HG02571 (cell line): ENCODE results near the gene DGKZ.
"Not testable (repeated sequence)": the region's sequence is repeated elsewhere in the genome, so short reads cannot be mapped to it uniquely, and the experiment has no call there.

Experiments used
- ATAC-seq: cut with Tn5 transposase; IDR thresholded peaks from one replicate; pipeline ENCODE4 v1.9.1; 2021; ENCODE audit warnings: mild to moderate bottlenecking, moderate library complexity; ENCODE audit not compliant: unreplicated experiment

The DGKZ gene, protein sequence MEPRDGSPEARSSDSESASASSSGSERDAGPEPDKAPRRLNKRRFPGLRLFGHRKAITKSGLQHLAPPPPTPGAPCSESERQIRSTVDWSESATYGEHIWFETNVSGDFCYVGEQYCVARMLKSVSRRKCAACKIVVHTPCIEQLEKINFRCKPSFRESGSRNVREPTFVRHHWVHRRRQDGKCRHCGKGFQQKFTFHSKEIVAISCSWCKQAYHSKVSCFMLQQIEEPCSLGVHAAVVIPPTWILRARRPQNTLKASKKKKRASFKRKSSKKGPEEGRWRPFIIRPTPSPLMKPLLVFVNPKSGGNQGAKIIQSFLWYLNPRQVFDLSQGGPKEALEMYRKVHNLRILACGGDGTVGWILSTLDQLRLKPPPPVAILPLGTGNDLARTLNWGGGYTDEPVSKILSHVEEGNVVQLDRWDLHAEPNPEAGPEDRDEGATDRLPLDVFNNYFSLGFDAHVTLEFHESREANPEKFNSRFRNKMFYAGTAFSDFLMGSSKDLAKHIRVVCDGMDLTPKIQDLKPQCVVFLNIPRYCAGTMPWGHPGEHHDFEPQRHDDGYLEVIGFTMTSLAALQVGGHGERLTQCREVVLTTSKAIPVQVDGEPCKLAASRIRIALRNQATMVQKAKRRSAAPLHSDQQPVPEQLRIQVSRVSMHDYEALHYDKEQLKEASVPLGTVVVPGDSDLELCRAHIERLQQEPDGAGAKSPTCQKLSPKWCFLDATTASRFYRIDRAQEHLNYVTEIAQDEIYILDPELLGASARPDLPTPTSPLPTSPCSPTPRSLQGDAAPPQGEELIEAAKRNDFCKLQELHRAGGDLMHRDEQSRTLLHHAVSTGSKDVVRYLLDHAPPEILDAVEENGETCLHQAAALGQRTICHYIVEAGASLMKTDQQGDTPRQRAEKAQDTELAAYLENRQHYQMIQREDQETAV

DNA sequence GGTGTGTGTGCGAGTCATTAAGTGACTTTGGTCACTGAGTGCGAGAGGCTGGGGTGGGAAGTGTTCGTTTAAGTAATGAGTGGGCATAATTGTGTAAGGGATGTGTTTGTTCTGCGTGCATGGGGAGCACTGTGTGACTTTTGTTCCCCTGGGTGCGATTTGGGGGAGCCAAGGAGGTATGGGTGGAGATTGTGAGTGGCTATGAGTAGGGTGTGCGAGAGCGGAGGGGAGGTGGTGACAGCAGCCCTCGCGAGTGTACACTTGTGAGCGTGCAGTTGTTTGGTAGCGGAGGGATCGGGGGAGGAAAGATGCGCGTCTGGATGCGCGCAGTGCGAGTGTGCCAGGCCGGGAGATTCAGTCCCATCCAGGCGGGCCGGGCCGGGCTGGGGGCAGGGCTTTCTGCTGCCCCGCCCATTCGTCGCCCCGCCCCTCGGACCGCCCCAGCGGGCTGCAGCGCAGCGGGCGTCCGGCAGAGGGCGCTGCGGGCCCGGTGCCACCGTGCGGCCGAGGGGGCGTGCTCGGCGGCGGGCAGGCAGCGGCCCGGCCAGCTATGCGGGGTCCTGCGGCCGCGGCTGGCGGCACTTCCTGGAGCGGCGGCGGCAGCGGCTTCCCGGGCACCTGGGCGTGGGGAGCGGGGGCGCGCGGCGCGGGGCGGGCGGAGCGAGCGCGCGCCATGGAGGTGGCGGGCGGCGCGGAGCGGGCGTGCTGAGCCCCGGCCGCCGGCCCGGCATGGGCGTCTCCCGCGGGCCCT, at the start of gene DGKZ:
Gene DGKZ, plus strand, starts transcription at position 578 of the 751 bp plus-strand sequence. CDS start 197 bp downstream, outside the sequence.
- ATAC-seq: peak; percentile 62

DNA sequence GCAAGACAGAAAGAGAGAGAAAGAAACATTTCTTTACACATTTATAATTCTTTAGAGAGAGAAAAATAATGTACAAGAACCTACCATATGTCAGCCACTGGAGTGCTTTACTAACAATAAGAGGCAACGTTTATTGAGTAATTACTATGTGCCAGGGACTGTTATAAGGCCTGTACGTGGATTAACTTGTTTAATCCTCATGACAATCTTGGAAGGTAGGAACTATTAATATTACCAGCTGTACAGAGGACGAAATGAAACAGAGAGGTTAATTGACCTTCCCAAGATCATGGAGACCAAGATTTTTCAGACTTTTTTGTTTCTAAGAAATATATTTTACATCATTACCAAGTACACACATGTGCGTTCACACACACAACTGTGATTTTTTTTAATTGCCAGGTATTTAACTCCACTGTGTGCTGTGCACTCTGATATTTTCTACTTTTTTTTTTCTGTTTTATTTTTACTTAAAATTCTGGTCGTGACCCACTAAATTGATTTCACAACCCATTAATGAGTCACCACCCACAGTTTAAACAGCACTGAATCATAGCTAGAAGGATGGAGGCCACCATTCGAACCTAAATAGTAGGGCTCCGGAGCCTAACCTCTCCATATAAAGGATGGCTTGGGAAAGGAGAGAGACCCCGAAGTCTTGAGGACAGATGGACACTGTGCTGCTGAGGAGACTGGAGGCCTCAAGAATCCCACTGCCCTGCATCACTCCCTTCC, 48.4 kb upstream of the DGKZ start:
- ATAC-seq: no peak

DNA sequence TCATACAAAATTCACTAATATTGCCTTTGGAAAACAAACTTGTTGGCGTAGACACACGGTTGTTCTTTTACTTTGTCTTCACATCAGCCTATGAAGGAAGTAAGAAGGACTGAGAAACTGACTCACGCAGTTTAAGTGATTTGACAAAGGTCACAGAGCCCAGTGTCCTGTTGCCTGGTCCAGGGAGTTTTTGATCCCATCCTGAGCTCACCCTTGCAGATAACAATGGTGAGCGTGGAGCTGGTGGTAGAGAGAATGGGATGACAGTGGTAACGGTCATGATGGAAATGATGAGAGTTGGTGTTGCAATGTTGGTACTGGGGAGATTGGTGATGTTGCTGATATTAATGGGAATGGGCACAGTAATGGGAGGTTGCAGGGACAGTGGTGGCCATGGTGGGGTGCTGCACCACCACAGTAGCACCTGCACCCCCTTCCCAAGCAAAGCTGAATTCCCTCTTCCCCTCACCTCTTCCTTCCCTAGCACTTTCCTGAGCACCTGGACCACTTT, 47.8 kb upstream of the DGKZ start:
- ATAC-seq: no peak

GRCh38 chr11:46300270-46300669, 47.0 kb upstream of the DGKZ start:
- no peak for ATAC-seq

DNA sequence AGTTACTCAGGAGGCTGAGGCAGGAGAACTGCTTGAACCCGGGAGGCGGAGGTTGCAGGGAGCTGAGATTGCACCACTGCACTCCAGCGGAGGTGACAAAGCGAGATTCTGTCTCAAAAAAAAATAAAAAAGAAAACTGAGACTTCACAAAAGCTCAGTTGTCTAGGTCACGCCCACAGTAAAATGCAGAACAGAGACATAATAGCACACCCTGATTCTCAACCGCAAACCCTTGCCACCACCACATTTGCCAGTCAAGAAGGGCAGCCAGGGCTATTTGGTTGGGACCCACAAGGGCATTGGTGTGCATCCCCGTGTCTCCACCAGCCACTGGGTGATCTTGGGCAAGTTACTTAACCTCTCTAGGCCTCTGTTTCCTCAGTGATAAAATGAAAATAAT, 44.4 kb upstream of the DGKZ start:
- ATAC-seq: peak; percentile 80

DNA sequence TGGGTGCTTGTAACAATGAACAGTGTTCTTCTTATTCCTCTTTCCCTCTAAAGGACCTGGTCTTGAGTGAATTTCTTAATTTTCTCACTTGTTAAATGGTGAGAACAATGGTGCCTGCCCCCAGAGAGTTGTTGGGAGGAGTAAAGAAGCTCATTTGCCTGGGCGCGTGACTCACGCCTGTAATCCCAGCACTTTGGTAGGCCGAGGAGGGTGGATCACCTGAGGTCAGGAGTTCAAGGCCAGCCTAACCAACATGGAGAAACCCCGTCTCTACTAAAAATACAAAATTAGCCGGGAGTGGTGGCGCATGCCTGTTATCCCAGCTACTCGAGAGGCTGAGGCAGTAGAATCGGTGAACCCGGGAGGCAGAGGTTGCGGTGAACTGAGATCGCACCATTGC, 43.2 kb upstream of the DGKZ start:
- not testable (repeated sequence) for ATAC-seq

- ATAC-seq: no peak
Measured at GRCh38 chr11:46304605-46305179, 42.6 kb upstream of the DGKZ start.

DNA sequence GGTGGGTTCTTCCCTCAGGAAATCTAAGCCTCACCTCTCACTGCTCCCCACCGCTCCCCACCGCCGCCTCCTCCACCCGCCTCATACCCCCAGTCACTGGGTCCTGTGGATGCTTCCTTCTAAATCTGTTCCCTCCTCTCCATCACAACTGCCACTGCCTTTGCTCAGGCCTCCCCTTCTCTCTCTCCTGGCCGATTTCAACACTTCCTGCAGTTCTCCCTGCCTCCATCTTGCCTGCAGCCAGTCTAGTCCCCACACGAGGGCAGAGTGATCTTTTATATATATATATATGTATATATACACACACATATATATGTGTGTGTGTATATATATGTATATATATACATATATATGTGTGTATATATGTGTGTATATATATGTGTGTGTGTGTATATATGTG, 42.0 kb upstream of the DGKZ start:
- no peak for ATAC-seq

GRCh38 chr11:46306296-46306853, 40.9 kb upstream of the DGKZ start:
- no peak for ATAC-seq

- ATAC-seq: no peak
Measured at GRCh38 chr11:46307369-46307768, 39.9 kb upstream of the DGKZ start.

DNA sequence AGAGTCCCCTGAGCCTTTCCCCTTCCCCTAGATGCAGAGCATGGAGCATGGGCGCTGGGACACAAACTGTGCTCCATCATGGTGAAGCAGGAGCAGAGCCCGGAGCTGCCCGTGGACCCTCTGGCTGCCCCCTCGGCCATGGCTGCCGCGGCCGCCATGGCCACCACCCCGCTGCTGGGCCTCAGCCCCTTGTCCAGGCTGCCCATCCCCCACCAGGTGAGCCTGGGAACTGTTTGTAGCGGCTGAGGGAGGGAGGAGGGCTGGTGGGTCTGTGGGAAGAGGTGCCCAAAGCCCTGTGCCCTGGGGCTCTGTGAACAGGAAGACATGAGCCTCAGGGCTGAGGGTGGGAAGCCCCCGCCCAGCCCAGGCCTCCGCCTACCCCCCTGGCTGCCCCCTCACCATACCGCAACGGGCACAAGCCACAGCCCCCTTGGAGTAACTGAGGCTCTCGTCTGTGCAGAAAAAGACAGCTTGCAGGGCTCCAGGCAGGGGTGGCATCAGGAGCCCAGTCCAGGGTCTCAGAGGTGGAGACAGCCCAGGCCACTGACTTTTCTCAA, 39.4 kb upstream of the DGKZ start:
- no peak for ATAC-seq

DNA sequence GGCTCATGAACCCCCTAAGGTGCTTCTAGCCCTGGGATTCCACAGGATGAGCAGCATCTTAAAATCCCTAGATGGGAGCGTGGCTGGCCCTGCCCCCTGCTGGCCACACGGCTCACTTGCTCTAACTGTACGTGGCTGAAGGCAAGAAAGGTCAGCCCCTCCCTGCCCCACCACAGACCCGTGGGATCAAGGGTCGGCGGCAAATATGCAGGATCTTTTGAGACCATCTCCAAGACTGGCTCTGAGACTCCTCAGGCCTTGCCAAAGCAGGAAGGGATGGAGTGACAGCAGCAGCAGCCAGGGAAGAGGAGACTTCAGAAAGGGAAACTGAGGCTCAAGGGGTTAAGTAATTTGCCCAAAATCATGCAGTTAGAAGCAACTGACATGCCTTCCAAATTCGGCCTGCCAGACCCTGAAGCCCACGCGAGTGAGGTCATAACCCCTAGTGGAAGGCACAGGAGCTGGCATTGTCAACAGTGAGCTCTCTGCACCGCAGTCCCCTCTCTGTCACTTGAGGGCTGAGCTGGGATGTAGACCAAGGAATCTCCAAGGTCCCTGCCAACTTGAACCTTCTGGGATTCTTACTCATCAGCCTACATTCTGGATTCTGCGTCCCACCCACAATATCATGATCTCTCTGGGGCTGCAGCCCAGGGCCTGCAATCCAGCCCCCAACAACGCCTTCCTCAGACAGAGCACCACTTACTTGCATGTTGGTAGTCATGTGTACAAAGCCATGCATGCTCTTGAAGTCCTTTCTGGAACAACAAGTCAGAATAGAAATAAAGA, 38.4 kb upstream of the DGKZ start:
- ATAC-seq: no peak

DNA sequence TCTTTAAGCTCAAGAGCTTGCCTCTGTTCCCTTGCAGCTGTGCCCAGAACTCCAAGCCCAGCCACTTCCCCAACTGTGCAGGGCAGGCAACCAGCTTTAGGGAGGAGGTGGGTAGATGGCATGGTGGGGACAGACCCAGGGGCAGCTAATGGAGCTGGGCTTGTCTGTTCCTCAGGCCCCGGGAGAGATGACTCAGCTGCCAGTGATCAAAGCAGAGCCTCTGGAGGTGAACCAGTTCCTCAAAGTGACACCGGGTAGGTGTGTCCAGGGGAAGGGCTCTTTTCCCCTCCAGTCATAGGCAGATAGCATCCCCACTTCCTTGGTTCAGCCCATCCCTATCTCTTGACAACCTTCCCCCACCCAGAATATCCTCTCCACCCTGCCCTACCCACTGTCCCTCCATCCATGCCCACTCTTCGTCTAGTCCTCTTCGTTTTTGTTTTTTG, 37.4 kb upstream of the DGKZ start:
- no peak for ATAC-seq

- ATAC-seq: no peak
Measured at GRCh38 chr11:46315033-46315738, 32.1 kb upstream of the DGKZ start.

GRCh38 chr11:46315783-46316563, 31.3 kb upstream of the DGKZ start:
- ATAC-seq: no peak

DNA sequence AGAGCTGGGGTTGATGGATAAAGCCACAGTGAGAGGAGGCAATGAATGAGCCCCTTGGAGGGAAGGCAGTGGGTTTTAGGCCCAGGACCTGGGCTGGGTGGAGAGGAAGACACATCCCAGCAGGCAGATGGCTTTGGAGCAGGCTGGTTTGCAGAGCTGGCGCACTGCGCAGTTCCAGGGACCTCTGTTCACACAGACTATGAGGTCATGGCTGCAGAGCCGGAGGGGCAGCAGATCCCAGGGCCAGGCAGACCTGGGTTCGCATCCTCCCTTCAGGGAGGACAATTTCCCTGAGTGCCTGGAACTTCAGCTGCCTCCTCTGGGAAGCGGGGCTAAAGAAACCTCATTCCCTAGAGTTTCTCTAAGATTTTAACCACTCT, 28.2 kb upstream of the DGKZ start:
- no peak for ATAC-seq

DNA sequence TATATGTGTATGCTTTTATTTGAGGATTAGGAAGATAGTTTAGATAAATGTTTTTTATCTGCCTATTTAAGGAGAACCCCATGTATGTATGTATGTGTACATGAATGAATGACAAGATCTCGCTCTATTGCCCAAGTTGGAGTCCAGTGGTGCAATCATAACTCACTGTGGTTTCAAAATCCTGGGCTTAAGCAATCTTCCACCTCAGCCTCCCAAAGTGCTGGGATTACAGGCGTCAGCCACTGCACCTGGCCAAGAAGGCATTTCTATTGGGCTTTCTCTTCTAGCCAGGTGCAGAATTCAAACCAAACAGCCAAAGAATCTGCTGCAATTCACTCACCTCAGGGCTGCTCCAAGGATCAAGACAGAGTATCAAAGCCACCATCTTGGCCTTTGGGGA, 25.5 kb upstream of the DGKZ start:
- ATAC-seq: no peak
